Skeletal muscle tissue (tissue), 4 donors: ENCODE measurements around the gene OMP. TPM values are rescaled to one million over a fixed set of nuclear protein-coding genes. Genes with fewer than 3 reads are reported as not detected.

ENCODE experiments used
- H3K27ac ChIP-seq: one replicate; pipeline ENCODE4 v1.7.0; 2013; ENCODE audit warnings: mild to moderate bottlenecking, low read depth, low read length, inconsistent platforms
- H3K27me3 ChIP-seq, 3 donors: one replicate each; pipeline ENCODE4 v1.7.0; 2013; ENCODE audit warnings: low read length in 3 of 3; ENCODE audit not compliant: control insufficient read depth in 3 of 3, insufficient read depth in 3 of 3
- H3K36me3 ChIP-seq, 3 donors: one replicate each; pipeline ENCODE4 v1.7.0; 2013; ENCODE audit warnings: low read length in 3 of 3; ENCODE audit not compliant: control insufficient read depth in 3 of 3, insufficient read depth in 3 of 3
- H3K4me1 ChIP-seq, 3 donors: one replicate each; pipeline ENCODE4 v1.7.0; 2013; ENCODE audit warnings: low read length in 3 of 3, mild to moderate bottlenecking in 3 of 3; ENCODE audit not compliant: control insufficient read depth in 3 of 3, insufficient read depth in 3 of 3
- H3K4me3 ChIP-seq, 3 donors: one replicate each; pipeline ENCODE4 v1.7.0; 2013; ENCODE audit warnings: low read length in 3 of 3
- H3K9ac ChIP-seq, 3 donors: one replicate each; pipeline ENCODE4 v1.7.0; 2013; ENCODE audit warnings: low read length in 3 of 3, mild to moderate bottlenecking in 3 of 3, moderate library complexity in 2 of 3, low read depth in 1 of 3
- H3K9me3 ChIP-seq, 3 donors: one replicate each; pipeline ENCODE4 v1.7.0; 2013; ENCODE audit warnings: low read length in 3 of 3; ENCODE audit not compliant: control insufficient read depth in 3 of 3
- total RNA-seq: library from RNA; depleted of rRNA; stranded (reverse); fragments of >200 nt; gene quantifications from one replicate; pipeline ENCODE4 v1.2.3, GENCODE V29; 2014
- donor health status: Osteomylitis.

OMP gene
- total RNA-seq, 1 donor from 2014 or later, result 1.6 TPM

- Histone ChIP-seq H3K9me3 (no peaks in the 10 kb centered on the region), H3K27me3 (peaks cover 0 to 6% (median 4%) of the 10 kb centered on the region in 3 donors), H3K27ac (no peak overlapping the region), H3K4me1 (peaks cover 25 to 35% (median 32%) of the 10 kb centered on the region in 3 donors), H3K36me3 (no peaks in the 10 kb centered on the region), H3K9ac (peak overlapping the region in 2 of 3 donors; percentile 15 to 68), H3K4me3 (peak overlapping the region in 2 of 3 donors; percentile 67 to 70)
Measured at GRCh38 chr11:77126861-77127234, 24.2 kb downstream of the OMP start.

- Histone ChIP-seq H3K36me3 (no peaks in the 10 kb centered on the region), H3K9me3 (no peaks in the 10 kb centered on the region), H3K4me3 (peak overlapping the region; percentile 55 to 70 (median 67)), H3K4me1 (peaks cover 29 to 39% (median 33%) of the 10 kb centered on the region in 3 donors), H3K27ac (no peak overlapping the region), H3K27me3 (peaks cover 0 to 6% (median 4%) of the 10 kb centered on the region in 3 donors), H3K9ac (peak overlapping the region; percentile 15 to 68 (median 68))
Measured at GRCh38 chr11:77127235-77127911, 24.7 kb downstream of the OMP start.

GRCh38 chr11:77127920-77128691 lies 25.5 kb downstream of the OMP start, which contains the start of gene MYO7A:
Gene MYO7A, plus strand, starts transcription at chr11:77128246. Its CDS starts 2,389 bp downstream, at chr11:77130635.
- Histone ChIP-seq H3K27ac (no peak within 1 kb of the TSS), H3K9me3 (no peaks in the 10 kb centered on the region), H3K4me3 (peak within 1 kb of the TSS; percentile 55 to 70 (median 67)), H3K36me3 (no peaks in the 10 kb centered on the region), H3K9ac (peak within 1 kb of the TSS; percentile 15 to 68 (median 68)), H3K4me1 (peaks cover 29 to 39% (median 33%) of the 10 kb centered on the region in 3 donors), H3K27me3 (peaks cover 0 to 6% (median 4%) of the 10 kb centered on the region in 3 donors)

- Histone ChIP-seq H3K9me3 (no peaks in the 10 kb centered on the region), H3K9ac (no peak overlapping the region), H3K4me3 (no peak overlapping the region), H3K27me3 (peaks cover 0 to 6% (median 4%) of the 10 kb centered on the region in 3 donors), H3K36me3 (no peaks in the 10 kb centered on the region), H3K4me1 (peaks cover 29 to 39% (median 33%) of the 10 kb centered on the region in 3 donors), H3K27ac (no peak overlapping the region)
Measured at GRCh38 chr11:77129069-77129841, 26.6 kb downstream of the OMP start.

- no peaks in the 10 kb centered on the region for H3K36me3 ChIP-seq
- peak overlapping the region in 1 of 3 donors; percentile 33 for H3K9ac ChIP-seq
- peaks cover 0 to 6% (median 4%) of the 10 kb centered on the region in 3 donors for H3K27me3 ChIP-seq
- peaks cover 29 to 39% (median 33%) of the 10 kb centered on the region in 3 donors for H3K4me1 ChIP-seq
- H3K4me3 ChIP-seq, result no peak overlapping the region
- no peak overlapping the region for H3K27ac ChIP-seq
- no peaks in the 10 kb centered on the region for H3K9me3 ChIP-seq
Measured at GRCh38 chr11:77129842-77130756, 27.5 kb downstream of the OMP start.

- no peaks in the 10 kb centered on the region for H3K36me3 ChIP-seq
- H3K27ac ChIP-seq, result no peak overlapping the region
- H3K9ac ChIP-seq, result peak overlapping the region in 1 of 3 donors; percentile 33
- no peaks in the 10 kb centered on the region for H3K9me3 ChIP-seq
- H3K27me3 ChIP-seq, result peaks cover 0 to 6% (median 4%) of the 10 kb centered on the region in 3 donors
- H3K4me1 ChIP-seq, result peaks cover 29 to 39% (median 33%) of the 10 kb centered on the region in 3 donors
- no peak overlapping the region for H3K4me3 ChIP-seq
Measured at GRCh38 chr11:77130763-77131513, 28.3 kb downstream of the OMP start.

GRCh38 chr11:77131560-77131959 lies 28.9 kb downstream of the OMP start:
- Histone ChIP-seq H3K4me1 (peaks cover 29 to 39% (median 33%) of the 10 kb centered on the region in 3 donors), H3K4me3 (no peak overlapping the region), H3K9ac (no peak overlapping the region), H3K9me3 (no peaks in the 10 kb centered on the region), H3K27ac (no peak overlapping the region), H3K36me3 (no peaks in the 10 kb centered on the region), H3K27me3 (peaks cover 0 to 6% (median 4%) of the 10 kb centered on the region in 3 donors)

- Histone ChIP-seq H3K4me1 (peaks cover 23 to 37% (median 31%) of the 10 kb centered on the region in 3 donors), H3K27me3 (peaks cover 5 to 17% (median 7%) of the 10 kb centered on the region in 3 donors), H3K36me3 (no peaks in the 10 kb centered on the region)
Measured at GRCh38 chr11:77135069-77135468, 32.4 kb downstream of the OMP start.

More at GRCh38 chr11:77135069-77135468, 32.4 kb downstream of the OMP start:
- Histone ChIP-seq H3K9me3 (no peaks in the 10 kb centered on the region), H3K9ac (no peak overlapping the region), H3K4me3 (no peak overlapping the region), H3K27ac (no peak overlapping the region)
